A549 treated with GW870086 at 1 μM for 4 hours (cell line): Measurements from ENCODE around the gene CTSF. TPM values are rescaled to one million over a fixed set of nuclear protein-coding genes. Genes with fewer than 3 reads are reported as not detected.

Experiments
- total RNA-seq: library from RNA; stranded (reverse); fragments of 200-300 nt; extraction: Qiagen RNA extraction; gene quantifications from 5 replicates; pipeline ENCODE4 v1.2.3, GENCODE V29; 2022; ENCODE audit warnings: low read depth

The CTSF gene
- 31.3 to 37.8 TPM (median 33.7 TPM) in 5 replicates for total RNA-seq

DNA sequence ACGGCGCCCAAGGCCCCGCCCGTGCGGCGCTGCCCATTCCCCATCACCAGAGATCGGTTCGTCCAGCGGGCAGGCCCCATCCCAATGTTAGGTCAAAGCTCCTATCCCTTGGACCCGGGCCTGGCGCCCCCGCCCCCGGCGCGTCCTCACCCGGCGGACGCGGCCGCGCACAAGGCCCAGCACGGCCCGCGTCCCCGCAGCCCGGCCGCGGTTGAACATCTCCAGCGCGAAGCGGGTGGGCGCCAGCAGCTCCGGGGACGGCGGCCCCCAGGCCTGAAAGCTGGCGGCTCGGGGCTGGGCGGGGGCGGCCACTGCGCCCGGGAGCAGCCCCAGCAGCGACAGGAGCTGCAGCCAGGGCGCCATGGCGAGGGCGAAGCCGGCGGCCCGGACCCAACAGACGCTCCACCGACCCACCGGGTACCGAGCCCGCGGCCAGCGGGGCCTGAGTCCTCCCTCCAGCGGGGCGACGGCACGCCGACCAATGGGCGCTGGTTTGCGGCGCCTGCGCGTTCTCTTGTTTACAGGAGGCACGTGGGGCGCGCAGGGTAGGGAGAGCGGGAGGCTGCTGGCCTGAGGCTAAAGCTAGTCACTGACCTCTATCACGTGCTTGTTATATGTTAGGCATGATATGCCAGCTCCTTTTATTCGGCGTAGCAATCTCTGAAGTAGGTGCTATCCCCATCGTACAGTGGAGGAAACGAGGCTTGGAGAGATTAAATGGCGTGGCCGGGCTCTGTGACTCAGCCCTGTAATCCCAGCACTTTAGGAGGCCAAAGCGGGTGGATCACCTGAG lies at the start of gene CTSF:
Gene CTSF, minus strand, starts transcription at position 483 of the 793 bp plus-strand sequence. Its CDS starts 120 bp downstream, at position 363.

GRCh38 chr11:66616379-66617154 lies 48.2 kb upstream of the CTSF start, which contains the start of gene RBM14:
Gene RBM14 (plus strand): TSS chr11:66616630. CDS start chr11:66616721, 91 bp downstream.

DNA sequence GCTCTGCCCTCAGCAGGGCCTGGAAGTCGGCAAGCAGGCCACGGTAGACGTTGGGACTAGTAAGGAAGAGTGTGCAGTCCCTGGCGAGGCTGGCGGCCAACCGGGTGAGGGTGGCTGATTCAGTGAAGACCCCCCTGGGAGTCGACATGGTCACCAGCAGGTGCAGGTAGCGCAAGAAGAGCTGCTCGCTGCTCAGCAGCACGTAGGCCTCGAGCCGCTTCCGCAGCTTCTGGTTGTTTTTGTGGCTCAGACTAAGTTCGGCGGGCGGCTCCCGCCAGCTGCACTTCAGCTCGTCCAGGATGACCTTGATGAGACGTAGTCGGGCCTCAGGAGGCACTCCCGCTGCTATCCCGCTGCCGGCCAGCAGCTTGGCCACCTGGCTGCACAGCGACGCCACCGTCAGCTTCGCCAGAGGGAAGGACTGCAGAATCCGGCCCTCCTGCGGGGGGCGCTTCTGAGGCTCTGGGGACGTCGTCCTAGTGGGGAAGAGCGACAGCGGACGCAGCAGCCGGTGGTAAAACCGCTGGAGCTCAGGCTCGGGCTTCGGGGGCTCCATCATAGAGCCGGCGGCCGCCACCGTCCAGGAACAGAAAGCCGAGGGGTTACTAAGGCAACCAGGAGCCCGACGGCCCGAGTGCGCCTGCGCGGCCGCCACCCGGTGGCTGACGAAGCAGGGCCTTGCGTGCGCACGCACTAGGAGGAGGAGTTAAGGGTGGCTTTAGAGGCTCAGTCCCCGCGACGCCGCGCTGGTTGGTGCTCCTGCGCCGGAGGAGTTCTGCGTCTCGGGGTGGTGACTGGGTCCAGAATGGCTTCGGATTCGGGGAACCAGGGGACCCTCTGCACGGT lies 24.3 kb upstream of the CTSF start, which contains the start of the genes CCDC87 and CCS:
Gene CCDC87, minus strand, starts transcription at position 607 of the 846 bp plus-strand sequence. Its CDS starts 48 bp downstream, at position 559.
Gene CCS, plus strand, starts transcription at position 729 of the 846 bp plus-strand sequence. Its CDS starts 77 bp downstream, at position 806.

GRCh38 chr11:66546368-66546965 lies 21.9 kb downstream of the CTSF start, which contains the start of gene ACTN3:
Gene ACTN3 (plus strand): TSS chr11:66546903. CDS start chr11:66546938, 35 bp downstream.

DNA sequence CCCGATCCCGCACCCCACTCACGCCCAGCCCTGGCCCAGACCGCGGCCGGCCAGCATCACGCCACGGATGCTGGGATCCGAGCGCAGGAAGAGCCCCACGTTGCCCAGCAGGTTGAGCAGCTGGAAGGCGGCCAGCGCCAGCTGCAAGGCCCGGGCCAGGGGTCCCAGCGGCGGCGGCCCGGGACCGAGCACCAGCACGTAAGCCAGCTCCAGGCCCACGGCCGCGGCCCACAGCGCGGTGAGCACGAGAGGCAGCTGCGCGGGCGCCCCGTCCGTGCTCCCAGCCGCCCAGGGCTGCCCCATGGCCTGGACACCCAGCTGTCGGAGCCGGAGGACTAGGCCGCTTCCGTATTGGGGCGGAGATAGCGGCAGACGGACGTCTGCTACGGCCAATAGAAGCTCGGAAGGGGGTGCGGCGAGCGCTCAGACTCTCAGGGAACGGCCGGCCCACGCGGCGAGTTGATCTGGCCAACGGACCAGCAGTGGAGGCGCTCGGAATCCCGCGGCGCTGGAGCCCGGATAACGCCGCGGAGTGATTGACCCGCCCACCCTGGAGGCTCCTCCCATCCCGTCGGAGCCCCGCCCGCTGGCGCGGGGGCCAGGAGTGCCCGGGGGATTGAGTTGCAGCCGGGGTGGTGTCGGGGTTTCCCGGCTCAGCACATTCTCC lies 22.6 kb downstream of the CTSF start, which contains the start of gene ZDHHC24:
Gene ZDHHC24, minus strand, starts transcription at position 348 of the 667 bp plus-strand sequence. Its CDS starts 45 bp downstream, at position 303.

Other genes starting within 250 kb of the CTSF start
- 25.9 to 37.9 TPM (median 35.9 TPM) in 5 replicates for gene RIN1, start 232.2 kb downstream of the CTSF start, total RNA-seq
- 76.2 to 102 TPM (median 88.6 TPM) in 5 replicates for gene BRMS1, start 223.5 kb downstream of the CTSF start, total RNA-seq
- 12.6 to 17.8 TPM (median 17.0 TPM) in 5 replicates for gene B4GAT1, start 221.0 kb downstream of the CTSF start, total RNA-seq
- 3.5 to 5.7 TPM (median 5.3 TPM) in 5 replicates for gene SLC29A2, start 196.8 kb downstream of the CTSF start, total RNA-seq
- not detected in 5 replicates for gene NPAS4, start 147.6 kb downstream of the CTSF start, total RNA-seq
- 98.8 to 122 TPM (median 111 TPM) in 5 replicates for gene MRPL11, start 129.8 kb downstream of the CTSF start, total RNA-seq
- gene PELI3, start 101.7 kb downstream of the CTSF start, total RNA-seq: 3.7 to 5.8 TPM (median 4.8 TPM) in 5 replicates
- gene DPP3, start 88.2 kb downstream of the CTSF start, total RNA-seq: 51.9 to 59.3 TPM (median 57.4 TPM) in 5 replicates
- 9.8 to 11.9 TPM (median 10.7 TPM) in 5 replicates for gene BBS1, start 58.0 kb downstream of the CTSF start, total RNA-seq
- 7.4 to 14.0 TPM (median 12.4 TPM) in 5 replicates for gene ZDHHC24, start 22.6 kb downstream of the CTSF start, total RNA-seq
- gene ACTN3, start 21.7 kb downstream of the CTSF start, total RNA-seq: 0.05 TPM in 1 of 5 replicates, not detected in the others
- 0.21 to 0.68 TPM (median 0.53 TPM) in 5 replicates for gene CCDC87, start 24.5 kb upstream of the CTSF start, total RNA-seq
- 24.5 to 30.1 TPM (median 26.7 TPM) in 5 replicates for gene CCS, start 24.6 kb upstream of the CTSF start, total RNA-seq
- 59.5 to 81.7 TPM (median 68.6 TPM) in 5 replicates for gene RBM14, start 48.0 kb upstream of the CTSF start, total RNA-seq
- gene RBM4, start 70.1 kb upstream of the CTSF start, total RNA-seq: 133 to 146 TPM (median 135 TPM) in 5 replicates
- gene RBM4B, start 109.3 kb upstream of the CTSF start, total RNA-seq: 18.5 to 19.9 TPM (median 18.9 TPM) in 5 replicates
- gene SPTBN2, start 160.6 kb upstream of the CTSF start, total RNA-seq: 8.0 to 11.7 TPM (median 9.5 TPM) in 5 replicates